HG02884 (cell line): ENCODE measurements around the gene RARA.

Experiments
- ATAC-seq: cut with Tn5 transposase; IDR thresholded peaks from one replicate; pipeline ENCODE4 v1.9.1; 2021; ENCODE audit warnings: mild to moderate bottlenecking, moderate library complexity; ENCODE audit not compliant: unreplicated experiment

The RARA gene

DNA sequence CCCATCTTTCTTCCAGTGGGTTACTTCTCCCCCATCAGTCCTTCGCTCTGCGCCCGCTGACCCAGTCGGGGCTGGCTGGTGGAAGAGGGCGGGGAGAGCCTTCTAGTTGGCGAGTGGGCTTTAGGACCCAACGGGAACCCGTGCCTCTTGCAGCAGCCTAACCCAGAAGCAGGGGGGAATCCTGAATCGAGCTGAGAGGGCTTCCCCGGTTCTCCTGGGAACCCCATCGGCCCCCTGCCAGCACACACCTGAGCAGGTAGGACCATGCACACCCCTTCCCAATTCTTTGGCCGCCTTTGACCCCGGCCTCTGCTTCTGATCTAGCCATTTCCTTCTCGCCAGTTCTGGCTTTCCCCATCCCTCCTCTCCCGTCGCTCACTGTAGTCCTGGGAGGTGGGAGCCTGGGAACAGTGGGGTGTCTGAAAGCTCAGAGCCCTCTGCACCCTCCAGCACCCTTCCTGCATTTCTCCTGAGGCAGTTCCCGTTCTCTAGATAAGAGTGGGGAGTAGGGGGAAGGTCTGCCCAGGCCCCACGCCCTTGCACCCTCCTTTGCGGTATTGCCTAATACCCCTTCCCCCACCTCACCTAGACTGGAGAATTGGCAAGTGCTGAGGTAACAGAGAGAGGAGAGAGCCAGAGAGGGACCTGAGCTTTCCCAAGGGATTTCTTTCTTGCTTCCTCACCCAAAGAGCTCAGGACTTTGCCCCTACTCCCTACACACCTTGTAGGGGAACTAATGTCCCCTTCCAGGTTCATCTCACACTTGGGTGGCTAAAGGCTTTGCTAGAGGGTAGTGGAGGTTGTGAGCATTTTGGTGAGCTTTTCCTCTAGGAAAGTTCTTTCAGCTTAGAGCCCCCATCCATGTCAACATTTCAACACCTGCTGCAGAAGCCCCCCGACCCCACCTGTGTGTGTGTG, at the start of gene RARA:
RARA (plus strand) TSS at position 150 of the 918 bp plus-strand sequence. CDS start 22,039 bp downstream, outside the sequence.
- ATAC-seq = no peak

DNA sequence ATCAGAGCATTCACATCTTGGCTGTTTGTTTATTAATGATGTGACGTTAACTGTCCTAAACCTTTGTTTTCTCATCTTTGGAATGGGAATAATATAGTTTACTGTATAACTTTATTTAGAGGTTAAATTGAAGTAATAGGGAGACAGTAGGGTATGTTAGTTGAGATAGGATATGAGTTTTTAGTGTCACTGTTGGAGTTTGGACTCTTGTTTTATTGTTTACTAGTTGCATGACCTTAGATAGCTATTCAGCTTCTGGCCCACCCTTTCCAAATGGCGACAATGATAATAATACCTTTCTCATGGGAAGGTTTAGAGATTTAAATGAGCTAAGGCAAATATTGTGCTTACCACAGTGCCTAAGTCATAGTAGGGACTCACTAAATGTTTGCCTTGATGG, 49.5 kb upstream of the RARA start:
- no peak for ATAC-seq

DNA sequence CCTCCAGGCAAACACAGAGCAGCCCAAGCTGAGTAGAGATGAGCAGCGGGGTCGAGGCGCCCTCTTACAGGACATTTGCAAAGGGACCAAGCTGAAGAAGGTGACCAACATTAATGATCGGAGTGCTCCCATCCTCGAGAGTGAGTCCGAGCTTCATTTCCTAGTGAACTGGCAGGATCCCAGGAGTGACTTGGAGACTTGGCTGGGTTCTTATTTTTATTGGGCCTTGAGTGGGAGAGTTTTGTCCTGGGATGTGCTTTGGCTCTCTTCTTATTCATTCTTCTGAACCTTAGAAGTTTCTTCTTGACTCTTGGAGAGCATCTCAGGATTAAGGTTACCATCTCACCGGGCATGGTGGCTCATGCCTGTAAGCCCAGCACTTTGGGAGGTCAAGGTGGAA, 48.5 kb upstream of the RARA start:
- ATAC-seq = no peak

DNA sequence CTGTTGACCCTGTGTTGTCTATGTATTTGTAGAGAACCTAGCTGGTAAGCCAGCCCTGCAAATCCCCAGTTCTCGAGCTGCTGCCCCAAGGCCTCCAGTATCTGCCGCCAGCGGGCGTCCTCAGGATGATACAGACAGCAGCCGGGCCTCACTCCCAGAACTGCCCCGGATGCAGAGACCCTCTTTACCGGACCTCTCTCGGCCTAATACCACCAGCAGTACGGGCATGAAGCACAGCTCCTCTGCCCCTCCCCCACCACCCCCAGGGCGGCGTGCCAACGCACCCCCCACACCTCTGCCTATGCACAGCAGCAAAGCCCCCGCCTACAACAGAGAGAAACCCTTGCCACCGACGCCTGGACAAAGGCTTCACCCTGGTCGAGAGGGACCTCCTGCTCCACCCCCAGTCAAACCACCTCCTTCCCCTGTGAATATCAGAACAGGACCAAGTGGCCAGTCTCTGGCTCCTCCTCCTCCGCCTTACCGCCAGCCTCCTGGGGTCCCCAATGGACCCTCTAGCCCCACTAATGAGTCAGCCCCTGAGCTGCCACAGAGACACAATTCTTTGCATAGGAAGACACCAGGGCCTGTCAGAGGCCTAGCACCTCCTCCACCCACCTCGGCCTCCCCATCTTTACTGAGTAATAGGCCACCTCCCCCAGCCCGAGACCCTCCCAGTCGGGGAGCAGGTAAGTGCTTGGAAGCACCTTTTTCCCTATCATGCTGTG, 44.4 kb upstream of the RARA start:
- ATAC-seq = no peak

DNA sequence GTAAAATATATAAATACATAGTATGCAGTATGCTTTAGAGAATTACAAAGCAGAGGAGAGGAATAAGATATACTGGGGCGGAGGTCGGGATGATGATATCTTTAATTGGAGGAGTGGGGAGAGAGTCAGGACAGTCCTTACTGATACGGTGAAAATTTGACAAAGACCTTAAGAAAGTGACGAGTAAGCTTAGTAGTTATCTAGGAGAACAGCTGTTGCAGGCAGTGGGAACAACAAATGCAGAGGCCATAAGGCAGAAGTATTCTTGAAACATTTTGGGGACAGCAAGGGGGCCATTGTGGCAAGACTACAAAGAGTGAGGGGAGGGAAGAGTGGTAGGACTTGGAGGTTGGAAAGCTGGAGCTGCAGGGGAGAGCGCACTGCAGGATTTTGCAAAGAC, 43.6 kb upstream of the RARA start:
- no peak for ATAC-seq

DNA sequence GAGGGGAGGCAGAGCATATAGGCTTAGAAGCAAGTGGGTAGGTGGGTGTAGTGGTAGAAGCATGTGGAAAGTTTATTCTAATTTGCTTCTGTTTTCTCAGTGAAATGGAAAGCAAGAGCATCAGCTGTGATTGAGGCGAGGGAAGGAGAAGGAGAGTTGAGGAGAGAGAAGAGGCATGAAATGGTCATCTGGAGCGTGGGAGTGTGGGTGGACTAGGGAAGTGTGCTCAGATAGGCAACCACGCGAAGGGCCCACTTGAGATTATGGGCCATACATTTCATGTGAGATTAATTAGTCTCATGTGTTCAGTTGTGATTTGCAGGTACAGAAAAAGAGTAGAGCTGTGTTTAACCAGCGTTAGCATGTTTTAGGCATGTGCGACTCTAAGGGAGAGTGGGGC, 42.1 kb upstream of the RARA start:
- no peak for ATAC-seq

DNA sequence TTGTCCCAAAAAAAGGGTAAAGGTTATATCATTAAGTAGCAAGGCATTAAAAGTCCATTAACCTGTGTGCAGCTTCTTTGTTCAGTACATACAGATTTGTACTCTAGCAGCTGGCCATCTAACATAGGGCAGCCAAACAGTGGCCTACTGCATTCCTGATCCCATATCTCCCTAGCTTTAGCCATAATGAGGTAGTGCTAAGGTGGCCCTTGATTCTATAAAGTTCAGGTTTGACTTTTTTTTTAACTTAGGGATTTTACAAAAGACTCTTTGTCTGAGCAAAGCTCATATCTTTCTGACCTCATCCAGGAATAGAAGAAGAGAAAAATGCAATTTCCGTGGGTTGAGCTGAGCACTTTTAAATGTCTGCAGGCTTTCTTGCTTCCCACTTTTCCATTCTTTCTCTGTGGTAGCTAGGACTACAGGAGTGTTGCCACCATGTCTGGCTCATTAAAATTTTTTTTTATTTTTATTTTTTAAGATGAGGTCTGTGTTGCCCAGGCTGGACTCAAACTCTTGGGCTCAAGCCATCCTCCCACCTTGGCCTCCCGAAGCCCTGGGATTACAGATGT, 40.8 kb upstream of the RARA start:
- ATAC-seq = no peak

DNA sequence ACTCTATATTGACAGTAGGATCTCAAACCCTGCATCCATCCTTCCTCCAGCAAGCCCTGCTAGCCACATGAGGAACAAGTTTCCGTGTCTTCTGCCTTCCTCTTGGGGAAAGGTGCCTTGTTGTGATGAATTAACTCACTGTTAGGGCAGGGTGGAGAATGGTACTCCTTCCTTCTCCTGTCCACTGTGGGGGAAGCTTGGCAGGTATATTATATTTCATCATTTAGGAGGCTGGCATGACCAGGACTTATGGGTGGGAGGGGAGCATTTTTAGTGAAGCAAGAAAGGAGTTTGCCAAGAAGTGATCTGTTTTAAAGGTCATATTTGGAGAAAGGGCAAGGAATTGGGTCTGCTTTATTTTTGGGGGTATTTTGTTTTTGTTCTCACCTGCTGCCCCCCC, 30.6 kb upstream of the RARA start:
- ATAC-seq = no peak

DNA sequence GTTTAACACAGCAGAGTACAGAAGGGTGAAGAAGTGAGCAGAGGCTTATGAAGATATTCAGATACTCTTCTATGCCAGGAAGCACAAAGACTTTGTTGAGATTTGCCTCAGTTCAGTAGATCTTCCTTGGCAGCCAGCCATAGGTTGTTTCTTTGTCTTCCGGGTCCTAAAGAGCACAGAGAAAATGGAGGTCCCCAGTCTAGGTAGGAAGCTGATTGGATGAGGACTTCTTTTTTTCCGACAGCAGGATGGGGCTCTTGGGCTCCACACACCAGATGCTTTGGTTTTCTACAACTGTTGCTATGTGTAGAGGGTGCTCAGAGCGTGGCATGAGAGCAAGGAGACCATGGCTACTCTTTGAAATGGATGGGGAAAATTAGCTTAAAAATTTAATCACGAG, 29.6 kb upstream of the RARA start:
- ATAC-seq = no peak

DNA sequence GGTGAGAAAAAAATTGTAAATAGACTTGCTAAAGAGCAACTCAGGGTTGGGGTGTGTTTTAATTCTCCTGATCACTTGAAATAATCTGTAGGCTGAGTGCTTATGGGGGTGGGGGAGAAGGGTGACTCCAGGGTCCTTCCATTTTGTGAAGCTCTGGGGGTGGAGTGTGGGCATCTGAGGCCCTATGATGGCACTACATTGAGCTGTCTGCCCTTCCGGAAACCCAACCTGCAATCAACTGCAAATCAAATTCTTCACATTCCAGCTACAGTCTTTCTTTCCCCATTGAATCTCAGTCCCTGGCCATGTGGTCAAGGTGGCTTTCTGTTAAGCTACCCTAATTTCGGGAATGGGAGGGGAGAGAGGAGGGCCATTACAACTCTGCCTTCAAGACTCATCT, 27.3 kb upstream of the RARA start:
- ATAC-seq = no peak

DNA sequence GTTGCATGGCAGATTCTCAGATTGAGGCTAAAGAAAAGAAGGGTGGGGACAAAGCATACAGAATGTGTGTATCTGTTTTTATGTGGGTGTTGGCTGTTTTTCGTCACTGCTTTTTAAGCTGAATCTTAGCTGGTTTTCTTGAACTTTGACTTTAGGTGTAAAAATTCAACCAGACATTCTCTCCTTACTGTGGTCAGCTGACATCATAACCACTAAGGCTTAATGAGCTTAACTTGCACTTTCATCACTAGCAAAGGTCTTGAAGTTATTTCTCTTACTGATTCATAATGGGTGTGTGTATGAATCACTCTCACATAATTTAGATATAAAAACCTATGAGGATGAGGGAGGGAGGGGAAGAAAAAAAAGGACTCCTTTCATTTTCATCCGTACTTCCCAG, 25.3 kb upstream of the RARA start:
- no peak for ATAC-seq

DNA sequence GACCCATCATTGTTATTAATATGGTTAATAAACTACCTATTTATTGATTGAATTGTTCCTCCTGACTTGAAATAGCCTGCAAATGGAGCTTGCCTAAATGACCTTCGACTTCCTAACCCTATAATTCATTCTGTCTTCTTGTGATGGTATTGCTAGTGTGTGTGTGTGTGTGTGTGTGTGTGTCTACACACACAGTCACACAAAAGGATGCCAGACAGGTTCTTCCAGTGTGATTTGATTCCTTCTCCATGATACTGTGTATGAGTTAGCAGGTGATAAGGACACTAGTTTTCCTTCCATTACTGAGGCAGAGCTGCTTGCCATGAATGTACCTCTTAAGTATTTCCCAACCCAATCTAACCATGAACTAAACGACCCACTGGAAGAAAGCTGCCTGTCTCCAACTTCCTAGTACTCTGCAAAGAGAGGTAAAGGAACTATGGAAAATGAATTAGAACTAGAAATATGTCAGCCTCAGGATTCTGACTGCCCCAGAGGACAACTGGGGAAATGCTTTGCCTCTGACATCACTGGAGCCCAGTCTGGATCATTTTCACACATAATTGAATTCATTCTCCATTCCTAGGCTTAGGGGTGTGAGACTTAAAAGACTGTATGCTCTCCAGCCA, 24.8 kb upstream of the RARA start:
- no peak for ATAC-seq

DNA sequence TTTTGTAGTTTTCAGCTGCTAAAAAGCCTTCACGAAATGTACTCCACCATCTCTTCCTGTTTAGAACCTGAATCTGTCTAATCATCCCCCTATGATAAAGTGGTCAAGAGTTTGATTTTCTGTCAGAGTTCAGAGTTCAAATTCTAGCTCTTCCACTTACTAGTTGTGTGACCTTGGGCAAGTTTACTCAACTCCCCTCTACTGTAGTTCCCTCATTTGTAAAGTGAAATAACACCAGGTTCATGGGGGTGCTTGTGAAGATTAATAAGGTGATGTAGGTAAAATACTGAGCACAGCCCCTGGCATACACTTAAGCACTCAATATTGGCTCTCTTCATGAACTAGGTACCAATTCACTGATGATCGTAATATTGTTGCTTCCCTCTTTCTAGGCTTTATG, 22.5 kb upstream of the RARA start:
- ATAC-seq = no peak

DNA sequence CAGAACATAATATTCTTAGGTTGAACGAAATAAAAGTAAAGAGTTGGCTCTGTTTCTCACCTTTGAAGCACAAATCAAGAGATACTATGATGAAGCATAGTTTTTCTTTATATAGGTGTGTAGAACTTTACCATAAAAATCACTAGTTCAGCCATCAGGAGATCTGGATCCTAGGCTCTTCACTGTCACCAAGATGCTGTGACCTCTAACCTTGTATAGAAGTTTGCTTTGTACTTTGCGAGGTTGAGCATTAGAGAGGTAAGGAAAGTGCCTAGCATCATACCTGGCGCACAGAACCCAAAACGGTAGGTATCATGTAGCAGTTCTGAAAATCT, 21.9 kb upstream of the RARA start:
- no peak for ATAC-seq

DNA sequence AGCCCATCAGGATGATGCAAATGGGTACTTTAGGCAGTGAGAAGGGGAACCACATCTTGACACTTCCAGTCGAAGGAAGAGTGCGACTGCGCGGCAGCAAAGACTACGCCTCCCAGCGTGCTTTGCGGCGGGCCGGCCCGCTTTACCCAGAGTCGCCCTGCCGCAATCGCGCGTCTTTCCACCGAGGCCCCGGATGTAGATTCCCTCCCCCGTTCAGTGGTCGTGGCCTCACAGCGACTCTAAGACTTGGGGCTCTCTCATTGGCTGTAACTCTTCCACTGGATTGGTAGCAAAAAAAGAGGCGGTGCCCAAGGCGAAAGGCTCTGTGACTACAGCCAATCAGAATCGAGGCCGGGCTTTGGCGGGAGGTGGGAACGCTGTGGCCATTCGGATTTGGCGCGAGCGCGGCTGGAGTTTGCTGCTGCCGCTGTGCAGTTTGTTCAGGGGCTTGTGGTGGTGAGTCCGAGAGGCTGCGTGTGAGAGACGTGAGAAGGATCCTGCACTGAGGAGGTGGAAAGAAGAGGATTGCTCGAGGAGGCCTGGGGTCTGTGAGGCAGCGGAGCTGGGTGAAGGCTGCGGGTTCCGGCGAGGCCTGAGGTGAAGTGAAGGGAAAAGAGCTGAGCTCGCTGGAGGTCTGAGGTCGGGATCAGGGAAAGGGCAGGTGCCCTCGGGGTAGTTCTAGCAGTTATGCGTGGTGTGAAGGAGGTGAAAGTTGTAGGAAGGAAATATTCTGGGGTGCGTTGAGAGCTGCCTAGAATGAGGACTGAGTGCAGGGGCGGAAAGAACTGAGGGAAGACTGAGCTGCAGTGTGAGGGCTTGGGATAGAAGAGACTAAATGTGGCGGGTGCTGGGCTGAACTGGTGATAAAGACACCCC, 21.2 kb upstream of the RARA start, which contains the start of gene CDC6:
CDC6 (plus strand) TSS at position 386 of the 876 bp plus-strand sequence. CDS start 1,542 bp downstream, outside the sequence.
- ATAC-seq = peak; percentile 93

DNA sequence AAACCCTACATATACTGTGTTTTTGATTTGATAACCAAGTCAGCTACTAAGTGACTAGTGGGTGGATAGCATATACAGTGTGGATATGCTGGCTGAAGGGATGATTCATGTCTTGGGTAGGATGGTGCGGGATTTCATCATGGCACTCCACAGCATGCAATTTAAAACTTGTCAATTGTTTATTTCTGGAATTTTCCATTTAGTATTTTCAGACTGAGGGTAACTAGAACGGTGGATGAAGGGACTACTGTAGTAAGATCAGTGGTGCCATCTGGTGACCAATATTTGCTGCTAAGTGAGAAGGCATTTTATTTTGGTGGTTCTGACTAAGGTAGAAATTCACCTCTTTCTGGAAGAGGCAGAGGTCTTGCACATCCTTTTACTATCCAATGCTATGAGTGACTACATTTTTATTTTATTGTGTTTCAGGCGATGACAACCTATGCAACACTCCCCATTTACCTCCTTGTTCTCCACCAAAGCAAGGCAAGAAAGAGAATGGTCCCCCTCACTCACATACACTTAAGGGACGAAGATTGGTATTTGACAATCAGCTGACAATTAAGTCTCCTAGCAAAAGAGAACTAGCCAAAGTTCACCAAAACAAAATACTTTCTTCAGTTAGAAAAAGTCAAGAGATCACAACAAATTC, 18.2 kb upstream of the RARA start:
- ATAC-seq = no peak

DNA sequence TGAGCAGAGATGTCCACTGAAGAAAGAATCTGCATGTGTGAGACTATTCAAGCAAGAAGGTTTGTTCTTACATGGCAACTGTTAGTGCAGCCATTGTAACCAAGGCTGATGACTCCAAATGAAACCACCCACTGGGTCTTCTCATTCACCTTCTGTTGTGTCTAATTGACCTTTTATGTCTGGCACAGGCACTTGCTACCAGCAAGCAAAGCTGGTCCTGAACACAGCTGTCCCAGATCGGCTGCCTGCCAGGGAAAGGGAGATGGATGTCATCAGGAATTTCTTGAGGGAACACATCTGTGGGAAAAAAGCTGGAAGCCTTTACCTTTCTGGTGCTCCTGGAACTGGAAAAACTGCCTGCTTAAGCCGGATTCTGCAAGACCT, 17.7 kb upstream of the RARA start:
- ATAC-seq = no peak

DNA sequence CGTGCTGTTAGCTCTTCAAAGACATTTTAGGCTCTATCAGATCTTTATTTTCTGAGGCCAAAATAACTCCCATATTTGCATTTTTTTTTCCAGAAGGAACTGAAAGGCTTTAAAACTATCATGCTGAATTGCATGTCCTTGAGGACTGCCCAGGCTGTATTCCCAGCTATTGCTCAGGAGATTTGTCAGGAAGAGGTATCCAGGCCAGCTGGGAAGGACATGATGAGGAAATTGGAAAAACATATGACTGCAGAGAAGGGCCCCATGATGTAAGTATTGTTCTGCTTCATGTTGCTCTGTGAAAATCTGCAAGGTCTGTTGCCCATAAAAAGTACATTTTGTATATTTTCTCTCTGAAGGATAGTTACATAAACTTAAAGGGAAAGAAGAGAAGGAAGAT, 15.6 kb upstream of the RARA start:
- ATAC-seq = no peak

DNA sequence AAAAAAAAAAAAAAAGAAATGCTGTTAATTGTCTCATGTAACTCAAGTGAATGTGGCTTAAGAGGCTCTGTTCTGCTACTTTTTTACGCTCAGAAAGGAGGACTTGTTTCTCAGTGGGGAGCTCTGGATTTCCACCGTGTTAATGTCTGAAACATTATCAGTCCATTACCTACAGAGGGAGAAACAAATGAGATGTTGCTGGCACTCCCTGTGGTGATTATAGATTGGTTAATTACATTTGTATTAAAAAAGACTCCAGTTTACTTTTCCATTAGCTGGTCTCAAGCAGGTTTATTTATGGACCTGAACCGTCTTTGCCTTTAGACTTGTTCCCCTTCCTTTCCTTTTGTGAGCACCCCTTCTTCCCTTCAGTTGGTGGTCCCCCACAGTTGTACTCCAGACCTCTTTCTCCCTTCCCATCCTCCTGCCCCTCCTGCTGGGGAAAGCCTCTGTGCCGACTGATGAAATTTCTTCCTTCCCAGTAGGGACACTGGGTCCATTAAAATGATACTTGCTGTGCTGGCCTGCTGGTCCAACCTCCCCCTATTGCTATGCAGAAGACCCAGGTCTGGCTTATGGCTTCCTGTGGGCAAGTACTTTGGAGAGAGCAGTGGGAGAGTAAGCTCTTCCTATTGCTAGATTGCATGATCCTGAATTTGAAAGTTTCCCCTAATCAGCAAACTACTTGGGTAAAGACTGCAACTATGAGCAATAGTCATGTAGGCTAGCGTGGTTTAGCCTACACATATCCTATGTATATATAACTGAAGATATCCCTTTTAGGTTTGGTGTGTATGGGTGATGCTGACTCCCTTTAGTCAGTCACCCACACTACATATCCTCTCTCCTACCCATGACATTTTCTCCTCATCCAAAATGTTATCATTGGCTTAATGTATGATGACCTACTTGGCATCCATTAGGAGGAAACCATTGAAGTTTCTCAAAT, 13.2 kb upstream of the RARA start:
- no peak for ATAC-seq
